Osteoblast (primary cell): ENCODE measurements around the gene R3HDM2. TPM values are rescaled to one million over a fixed set of nuclear protein-coding genes. Genes with fewer than 3 reads are reported as not detected.

Experiments
- DNase-seq: peaks from one replicate; pipeline ENCODE4 v3.0.0; 2011; ENCODE audit warnings: low spot score, mixed read lengths; ENCODE audit not compliant: insufficient read length; ENCODE audit errors: missing footprints
- H2AFZ ChIP-seq: 2 replicates; pipeline ENCODE4 v1.6.0; 2011; ENCODE audit warnings: mild to moderate bottlenecking, low read length
- H3K27ac ChIP-seq: 2 replicates; pipeline ENCODE4 v1.5.1; 2011; ENCODE audit warnings: mild to moderate bottlenecking, low read depth, low read length, moderate library complexity
- H3K27me3 ChIP-seq: 2 replicates; pipeline ENCODE4 v1.6.0; 2012; ENCODE audit warnings: mild to moderate bottlenecking, control low read depth, inconsistent platforms, low read length, moderate library complexity; ENCODE audit not compliant: insufficient read depth
- H3K36me3 ChIP-seq: 2 replicates; pipeline ENCODE4 v1.5.1; 2011; ENCODE audit warnings: mild to moderate bottlenecking, low read length, control low read depth, moderate library complexity; ENCODE audit not compliant: insufficient read depth
- H3K4me1 ChIP-seq: 2 replicates; pipeline ENCODE4 v1.5.1; 2011; ENCODE audit warnings: mild to moderate bottlenecking, low read length, control low read depth, moderate library complexity; ENCODE audit not compliant: insufficient read depth
- H3K4me2 ChIP-seq: 2 replicates; pipeline ENCODE4 v1.6.0; 2011; ENCODE audit warnings: mild to moderate bottlenecking, low read length; ENCODE audit not compliant: insufficient read depth
- H3K4me3 ChIP-seq: fragments of 200-600 bp; sonication (generic); 3 replicates; pipeline ENCODE4 v1.5.1; 2012; ENCODE audit warnings: mild to moderate bottlenecking, low read length, inconsistent platforms; ENCODE audit not compliant: insufficient read depth
- H3K79me2 ChIP-seq: 2 replicates; pipeline ENCODE4 v1.6.0; 2012; ENCODE audit warnings: mild to moderate bottlenecking, low read length, control low read depth, inconsistent platforms; ENCODE audit not compliant: insufficient read depth
- H3K9me3 ChIP-seq: 2 replicates; pipeline ENCODE4 v1.5.1; 2011; ENCODE audit warnings: low read depth, low read length, control low read depth
- H4K20me1 ChIP-seq: 2 replicates; pipeline ENCODE4 v1.6.0; 2012; ENCODE audit warnings: mild to moderate bottlenecking, low read length, control low read depth; ENCODE audit not compliant: insufficient read depth
- total RNA-seq: library from RNA; depleted of rRNA; stranded (reverse); fragments of >200 nt; gene quantifications from 2 replicates; pipeline ENCODE4 v1.2.3, GENCODE V29; 2012
- TF ChIP-seq, protein P1 (sequence below): IDR thresholded peaks from 2 replicates; pipeline ENCODE4 v1.5.1; 2011; ENCODE audit warnings: mild to moderate bottlenecking, low read depth, low read length, moderate library complexity; ENCODE audit errors: extremely low read depth

Gene R3HDM2
- total RNA-seq, 1 donor: 23.2 TPM

DNA sequence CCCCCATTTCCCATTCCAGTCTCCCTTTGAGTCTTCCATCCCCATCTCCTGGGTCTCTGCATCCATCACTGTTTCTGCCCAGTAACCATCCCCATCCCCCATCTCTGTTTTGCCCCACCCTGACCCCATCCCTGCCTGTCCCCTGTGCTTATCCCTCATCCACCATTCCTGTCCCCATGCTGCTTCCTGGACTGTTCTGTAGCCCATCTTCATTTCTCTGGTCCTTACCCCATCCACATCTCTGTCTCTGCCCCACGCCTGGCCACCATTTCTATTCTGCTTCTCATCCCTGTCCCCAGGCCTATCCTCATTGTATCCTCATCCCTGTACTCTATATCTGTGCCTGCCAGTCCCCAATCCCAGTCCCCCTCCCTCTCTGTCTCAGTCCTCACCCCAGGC is 210.1 kb downstream of the R3HDM2 start:
- peaks cover 49% of the 10 kb centered on the region for H3K27me3 ChIP-seq
- DNase-seq: no peak

GRCh38 chr12:57219993-57220754 is 210.7 kb downstream of the R3HDM2 start:
- H3K27me3 ChIP-seq: peaks cover 55% of the 10 kb centered on the region

More for the DNA sequence above, 210.1 kb downstream of the R3HDM2 start:
- TF ChIP-seq, protein P1, sequence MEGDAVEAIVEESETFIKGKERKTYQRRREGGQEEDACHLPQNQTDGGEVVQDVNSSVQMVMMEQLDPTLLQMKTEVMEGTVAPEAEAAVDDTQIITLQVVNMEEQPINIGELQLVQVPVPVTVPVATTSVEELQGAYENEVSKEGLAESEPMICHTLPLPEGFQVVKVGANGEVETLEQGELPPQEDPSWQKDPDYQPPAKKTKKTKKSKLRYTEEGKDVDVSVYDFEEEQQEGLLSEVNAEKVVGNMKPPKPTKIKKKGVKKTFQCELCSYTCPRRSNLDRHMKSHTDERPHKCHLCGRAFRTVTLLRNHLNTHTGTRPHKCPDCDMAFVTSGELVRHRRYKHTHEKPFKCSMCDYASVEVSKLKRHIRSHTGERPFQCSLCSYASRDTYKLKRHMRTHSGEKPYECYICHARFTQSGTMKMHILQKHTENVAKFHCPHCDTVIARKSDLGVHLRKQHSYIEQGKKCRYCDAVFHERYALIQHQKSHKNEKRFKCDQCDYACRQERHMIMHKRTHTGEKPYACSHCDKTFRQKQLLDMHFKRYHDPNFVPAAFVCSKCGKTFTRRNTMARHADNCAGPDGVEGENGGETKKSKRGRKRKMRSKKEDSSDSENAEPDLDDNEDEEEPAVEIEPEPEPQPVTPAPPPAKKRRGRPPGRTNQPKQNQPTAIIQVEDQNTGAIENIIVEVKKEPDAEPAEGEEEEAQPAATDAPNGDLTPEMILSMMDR: no peak
- peaks cover 15% of the 10 kb centered on the region for H4K20me1 ChIP-seq
- no peak overlapping the region for H3K4me2 ChIP-seq
- H3K4me3 ChIP-seq: no peak overlapping the region
- no peak overlapping the region for H3K27ac ChIP-seq
- no peak overlapping the region for H2AFZ ChIP-seq
- H3K9me3 ChIP-seq: no peaks in the 10 kb centered on the region
- H3K4me1 ChIP-seq: peaks cover 12% of the 10 kb centered on the region
- no peaks in the 10 kb centered on the region for H3K36me3 ChIP-seq
- H3K79me2 ChIP-seq: no peaks in the 10 kb centered on the region

GRCh38 chr12:57219205-57219992 is 211.4 kb downstream of the R3HDM2 start:
- Histone ChIP-seq H3K4me3 (no peak overlapping the region), H3K27me3 (peaks cover 61% of the 10 kb centered on the region), H3K9me3 (no peaks in the 10 kb centered on the region), H3K36me3 (no peaks in the 10 kb centered on the region), H3K4me1 (peaks cover 14% of the 10 kb centered on the region), H4K20me1 (peaks cover 28% of the 10 kb centered on the region), H3K4me2 (no peak overlapping the region), H3K27ac (no peak overlapping the region), H2AFZ (no peak overlapping the region), H3K79me2 (no peaks in the 10 kb centered on the region)
- TF ChIP-seq, protein P1: no peak
- no peak for DNase-seq

More at GRCh38 chr12:57219993-57220754, 210.7 kb downstream of the R3HDM2 start:
- TF ChIP-seq, protein P1: no peak
- Histone ChIP-seq H3K9me3 (no peaks in the 10 kb centered on the region), H3K4me3 (no peak overlapping the region), H3K4me2 (no peak overlapping the region), H3K4me1 (peaks cover 14% of the 10 kb centered on the region), H3K36me3 (no peaks in the 10 kb centered on the region), H3K79me2 (no peaks in the 10 kb centered on the region), H2AFZ (no peak overlapping the region), H4K20me1 (peaks cover 21% of the 10 kb centered on the region), H3K27ac (no peak overlapping the region)
- no peak for DNase-seq
